H1 (cell line): ENCODE data around the gene LUZP1. TPM values are rescaled to one million over a fixed set of nuclear protein-coding genes. Genes with fewer than 3 reads are reported as not detected.

Experiments used
- CTCF ChIA-PET: fragments of 300-600 bp; sonication (Branson Sonifier 250); formaldehyde crosslinking; loops from one replicate; lab custom pipeline; 2021; ENCODE audit not compliant: partially characterized antibody; lab: Charles Lee
- POLR2A ChIA-PET: fragments of 300-600 bp; sonication (Branson Sonifier 250); formaldehyde crosslinking; loops from one replicate; lab custom pipeline; 2021; ENCODE audit warnings: inconsistent platforms; ENCODE audit not compliant: partially characterized antibody; lab: Charles Lee
- DNase-seq, 2 experiments: peaks; one replicate each; pipeline versions ENCODE4 v3.0.0 to v3.0.0-alpha.2; 2010 to 2022; ENCODE audit warnings: low spot score in 2 of 2, low read depth in 1 of 2, mixed read lengths in 1 of 2
- FAIRE-seq: peaks from 2 replicates; lab custom pipeline; 2011; peaks lifted over from hg19 to GRCh38; lab: Jason Lieb, UNC
- H2AFZ ChIP-seq: 2 replicates; pipeline ENCODE4 v1.8.1; 2012; ENCODE audit warnings: low read length, inconsistent platforms
- H2AK5ac ChIP-seq: 2 replicates; pipeline ENCODE4 v1.6.1; 2013; ENCODE audit warnings: low read depth, low read length
- H2BK120ac ChIP-seq: replicated peaks from 2 replicates; pipeline ENCODE3; 2013; ENCODE audit warnings: low read depth, low read length, inconsistent platforms
- H2BK12ac ChIP-seq: 2 replicates; pipeline ENCODE4 v1.6.1; 2013; ENCODE audit warnings: low read depth, low read length
- H2BK15ac ChIP-seq: 2 replicates; pipeline ENCODE4 v1.6.1; 2013; ENCODE audit warnings: low read length
- H2BK20ac ChIP-seq: 2 replicates; pipeline ENCODE4 v1.6.1; 2013; ENCODE audit warnings: low read length
- H2BK5ac ChIP-seq: 2 replicates; pipeline ENCODE4 v1.6.1; 2013; ENCODE audit warnings: low read depth, low read length
- H3K14ac ChIP-seq: 2 replicates; pipeline ENCODE4 v1.6.1; 2013; ENCODE audit warnings: inconsistent platforms; ENCODE audit not compliant: insufficient read length
- H3K18ac ChIP-seq: 2 replicates; pipeline ENCODE4 v1.6.1; 2013; ENCODE audit warnings: low read length; ENCODE audit errors: extremely low read depth
- H3K23ac ChIP-seq: 2 replicates; pipeline ENCODE4 v1.6.1; 2013; ENCODE audit warnings: inconsistent platforms; ENCODE audit not compliant: insufficient read length
- H3K23me2 ChIP-seq: 2 replicates; pipeline ENCODE4 v1.6.1; 2013; ENCODE audit warnings: low read depth, low read length
- H3K27ac ChIP-seq: 2 replicates; pipeline ENCODE4 v1.6.1; 2011; ENCODE audit warnings: low read depth, low read length, inconsistent platforms
- H3K27me3 ChIP-seq, 4 experiments: replicated peaks in 1 of 4; 1 replicate in 1 of 4; 2 replicates in 3 of 4; pipeline versions ENCODE4 v1.6.1 to v1.8.1; 2011 to 2013; ENCODE audit warnings: low read length in 3 of 4, mild to moderate bottlenecking in 3 of 4, inconsistent platforms in 2 of 4, mixed read lengths in 2 of 4, moderate library complexity in 1 of 4; ENCODE audit not compliant: control insufficient read depth in 3 of 4, insufficient read depth in 3 of 4; ENCODE audit errors: extremely low read depth in 1 of 4
- H3K36me3 ChIP-seq, 4 experiments: 2 replicates each; pipeline versions ENCODE4 v1.6.1 to v1.8.1; 2011 to 2013; ENCODE audit warnings: mild to moderate bottlenecking in 4 of 4, low read length in 3 of 4, moderate library complexity in 2 of 4, control low read depth in 1 of 4, inconsistent platforms in 1 of 4; ENCODE audit not compliant: insufficient read depth in 4 of 4, control insufficient read depth in 2 of 4
- H3K4ac ChIP-seq: replicated peaks from 2 replicates; pipeline ENCODE3; 2013; ENCODE audit warnings: low read length, low read depth, mixed read lengths, inconsistent platforms; ENCODE audit not compliant: insufficient read length
- H3K4me1 ChIP-seq, 4 experiments: replicated peaks in 1 of 4; 1 replicate in 1 of 4; 2 replicates in 3 of 4; pipeline versions ENCODE4 v1.6.1 to v1.8.1; 2011 to 2013; ENCODE audit warnings: low read length in 3 of 4, inconsistent platforms in 2 of 4, mixed read lengths in 1 of 4; ENCODE audit not compliant: insufficient read depth in 4 of 4, control insufficient read depth in 3 of 4
- H3K4me2 ChIP-seq, 2 experiments: 2 replicates each; pipeline versions ENCODE4 v1.6.1 to v1.8.1; 2011 to 2013; ENCODE audit warnings: low read depth in 2 of 2, low read length in 2 of 2, control low read depth in 1 of 2, inconsistent platforms in 1 of 2, mild to moderate bottlenecking in 1 of 2; ENCODE audit not compliant: insufficient read depth in 1 of 2
- H3K4me3 ChIP-seq, 4 experiments: fragments of 200-600, 300-600 bp in 1 of 4; sonication (generic), shearing (Covaris generic), sonication (Bioruptor Twin) in 1 of 4; 2 replicates each; pipeline versions ENCODE4 v1.5.1 to v1.8.1; 2011 to 2016; ENCODE audit warnings: low read length in 4 of 4, low read depth in 3 of 4, control low read depth in 2 of 4, inconsistent platforms in 2 of 4, mild to moderate bottlenecking in 2 of 4, mixed read lengths in 1 of 4, moderate library complexity in 1 of 4; ENCODE audit not compliant: insufficient read depth in 2 of 4; ENCODE audit errors: extremely low read depth in 1 of 4
- H3K56ac ChIP-seq: replicated peaks from 2 replicates; pipeline ENCODE3; 2013; ENCODE audit warnings: low read depth, mild to moderate bottlenecking, mixed read lengths, low read length, inconsistent platforms; ENCODE audit not compliant: insufficient read length
- H3K79me1 ChIP-seq: 2 replicates; pipeline ENCODE4 v1.6.1; 2013; ENCODE audit warnings: low read depth, low read length, control low read depth
- H3K79me2 ChIP-seq, 2 experiments: 2 replicates each; pipeline versions ENCODE4 v1.6.1 to v1.8.1; 2012 to 2013; ENCODE audit warnings: low read length in 2 of 2, mild to moderate bottlenecking in 2 of 2, inconsistent platforms in 1 of 2; ENCODE audit not compliant: insufficient read depth in 2 of 2, control insufficient read depth in 1 of 2
- H3K9ac ChIP-seq, 4 experiments: replicated peaks in 1 of 4; 1 replicate in 1 of 4; 2 replicates in 3 of 4; pipeline versions ENCODE4 v1.6.1 to v1.8.1; 2011 to 2013; ENCODE audit warnings: low read depth in 3 of 4, low read length in 3 of 4, control low read depth in 2 of 4, mild to moderate bottlenecking in 2 of 4, moderate library complexity in 2 of 4, inconsistent platforms in 1 of 4; ENCODE audit errors: extremely low read depth in 1 of 4
- H3K9me3 ChIP-seq, 2 experiments: 2 replicates each; pipeline versions ENCODE4 v1.6.1 to v1.8.1; 2012 to 2013; ENCODE audit warnings: mild to moderate bottlenecking in 2 of 2, moderate library complexity in 2 of 2, control low read depth in 1 of 2, inconsistent platforms in 1 of 2, low read depth in 1 of 2, low read length in 1 of 2, mixed read lengths in 1 of 2; ENCODE audit not compliant: insufficient read depth in 2 of 2
- H4K20me1 ChIP-seq, 2 experiments: replicated peaks in 1 of 2; 2 replicates each; pipeline versions ENCODE3 to v1.8.1; 2011 to 2013; ENCODE audit warnings: inconsistent platforms in 2 of 2, low read length in 2 of 2, mild to moderate bottlenecking in 1 of 2; ENCODE audit not compliant: insufficient read depth in 2 of 2, control insufficient read depth in 1 of 2
- H4K5ac ChIP-seq: 2 replicates; pipeline ENCODE4 v1.6.1; 2013; ENCODE audit warnings: low read length, low read depth, mixed read lengths, inconsistent platforms; ENCODE audit not compliant: insufficient read length
- H4K8ac ChIP-seq: 2 replicates; pipeline ENCODE4 v1.8.0; 2013; ENCODE audit warnings: mild to moderate bottlenecking, moderate library complexity, low read length, inconsistent platforms; ENCODE audit not compliant: insufficient read depth; ENCODE audit errors: extremely low read depth
- H4K91ac ChIP-seq: replicated peaks from 2 replicates; pipeline ENCODE3; 2013; ENCODE audit warnings: low read length, mixed read lengths, inconsistent platforms; ENCODE audit not compliant: insufficient read length
- CREB1 ChIP-seq: IDR thresholded peaks from 2 replicates; pipeline ENCODE4 v1.6.1; 2012; ENCODE audit warnings: inconsistent platforms
- EP300 ChIP-seq, 2 experiments: IDR thresholded peaks; 1 replicate in 1 of 2; 2 replicates in 1 of 2; pipeline ENCODE4 v1.6.1; 2011 to 2012; ENCODE audit warnings: low read depth in 2 of 2, low read length in 2 of 2, mild to moderate bottlenecking in 2 of 2, borderline replicate concordance in 1 of 2, inconsistent platforms in 1 of 2, moderate library complexity in 1 of 2
- NANOG ChIP-seq: IDR thresholded peaks from 2 replicates; pipeline ENCODE4 v1.6.1; 2011; ENCODE audit warnings: low read length, low read depth, mild to moderate bottlenecking, inconsistent platforms; ENCODE audit not compliant: insufficient read depth, poor library complexity, severe bottlenecking
- RAD21 ChIP-seq, 2 experiments: IDR thresholded peaks in 1 of 2; conservative IDR thresholded peaks in 1 of 2; 2 replicates each; pipeline ENCODE4 v1.6.1; 2011; ENCODE audit warnings: low read depth in 2 of 2, low read length in 2 of 2, improper control_type of control experiment in 1 of 2, inconsistent platforms in 1 of 2, mild to moderate bottlenecking in 1 of 2, moderate library complexity in 1 of 2
- WGBS, 2 experiments: shearing (Covaris generic) in 1 of 2; methylation state at CpG; one replicate each; pipeline versions ENCODE4 v1.1.6 to v1.1.7; 2013 to 2015; ENCODE audit warnings: low lambda C conversion rate in 2 of 2, mixed read lengths in 2 of 2, inconsistent platforms in 1 of 2, low coverage in 1 of 2, missing lambda C conversion rate in 1 of 2; ENCODE audit not compliant: insufficient replicate concordance in 2 of 2, insufficient coverage in 1 of 2, insufficient read length in 1 of 2; ENCODE audit errors: extremely low coverage in 1 of 2, missing lambda C conversion rate in 1 of 2; 5-methylcytosine and 5-hydroxymethylcytosine counted together
- polyA plus RNA-seq, 7 experiments: library from polyadenylated mRNA; depleted of rRNA in 3 of 7; stranded (reverse) in 5 of 7; unstranded in 2 of 7; fragments of >200 nt in 5 of 7; fragments of 200-250 nt in 2 of 7; gene quantifications; 1 replicate in 5 of 7; 2 replicates in 1 of 7; 4 replicates in 1 of 7; pipeline versions ENCODE4 v1.2.1 to v1.2.3, GENCODE V29; 2011 to 2013; ENCODE audit warnings: missing spikeins in 2 of 7, mixed read lengths in 2 of 7
- total RNA-seq: library from RNA; stranded (reverse); fragmentation: NEBNext Ultra II Directional; extraction: Animal tissue kit (Norgen Biotek cat#: 25700); gene quantifications from 2 replicates; pipeline ENCODE4 v1.2.1, GENCODE V29; 2021

Gene LUZP1
- total and polyA plus RNA-seq, 2 of the 8 experiments (the other 6 are each of a cell fraction or from before 2014, with no cell fraction given), result 14.0 to 60.5 TPM

DNA sequence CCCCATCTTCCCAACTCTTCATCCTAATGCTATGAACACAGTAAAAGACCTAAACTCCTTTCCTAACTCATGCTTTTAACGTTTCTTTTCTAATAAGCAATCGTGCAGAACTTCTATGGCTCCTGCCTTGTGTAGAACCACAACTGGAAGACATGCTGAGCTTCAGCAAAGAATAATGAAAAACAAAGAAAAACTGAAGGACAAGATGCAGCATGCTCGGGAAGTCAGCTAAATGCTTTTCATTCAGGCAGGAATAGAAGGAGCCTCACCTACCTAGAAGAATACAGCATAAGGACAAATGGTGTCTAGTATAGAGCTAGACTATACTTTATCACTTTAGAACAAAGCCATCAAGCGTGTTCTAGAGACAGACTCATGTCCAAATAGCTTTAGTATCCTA lies 45.9 kb downstream of the LUZP1 start:
- CTCF ChIA-PET, result interaction anchor here (1.1 to 2.3 kb wide), 2 partner anchors 56 to 62 kb away, joined by 4 to 11 read pairs; no protein-coding TSS in a partner anchor
- Histone ChIP-seq H3K27me3 (no peaks in the 10 kb centered on the region), H4K20me1 (peaks cover 0 to 4% of the 10 kb centered on the region in 2 experiments), H3K4me2 (peak overlapping the region in 1 of 2 experiments; percentile 26; a peak in 1 of 4 replicates), H2BK120ac (no peak overlapping the region), H3K18ac (no peak overlapping the region), H3K23me2 (no peaks in the 10 kb centered on the region), H3K14ac (no peak overlapping the region), H3K9me3 (no peaks in the 10 kb centered on the region), H2BK15ac (no peak overlapping the region), H3K4me3 (no peak overlapping the region), H4K91ac (no peak overlapping the region), H2BK20ac (no peak overlapping the region), H3K36me3 (no peaks in the 10 kb centered on the region), H3K9ac (no peak overlapping the region), H3K4ac (no peak overlapping the region), H4K5ac (no peak overlapping the region), H2AK5ac (no peak overlapping the region), H3K23ac (no peak overlapping the region), H2BK5ac (no peak overlapping the region), H2AFZ (no peak overlapping the region), H2BK12ac (no peak overlapping the region), H3K56ac (no peak overlapping the region), H3K27ac (no peak overlapping the region), H3K79me1 (peaks cover 9% of the 10 kb centered on the region), H4K8ac (no peak overlapping the region), H3K79me2 (peaks cover 0 to 88% of the 10 kb centered on the region in 2 experiments; a peak in 3 of 4 replicates)
- WGBS, 2 experiments, result 83% methylated on average over 4 of the region's 4 CpGs; no CpG with 5 or more reads in 1 of the 2 experiments
- POLR2A ChIA-PET, result interaction anchor here (0.9 to 1.4 kb wide), 2 partner anchors 11 to 45 kb away, joined by 3 to 4 read pairs; no protein-coding TSS in a partner anchor
- DNase-seq, result no peak
- TF ChIP-seq NANOG (no peak), EP300 (IDR thresholded peaks at IDR 0.05; ENCODE audit: borderline replicate concordance in 1 of 2, low read depth in 2 of 2, low read length in 2 of 2) (no peak), CREB1 (no peak), RAD21 (IDR thresholded peaks at IDR 0.05 in 1 of 2, conservative IDR thresholded peaks at IDR 0.05 in 1 of 2; ENCODE audit: low read depth in 2 of 2, low read length in 2 of 2) (no peak)
- TF ChIP-seq, all 59 proteins: peak for 0
- peaks cover 0 to 6% (median 0%) of the 10 kb centered on the region in 4 experiments; a peak in 4 of 7 replicates for H3K4me1 ChIP-seq
- no peak for FAIRE-seq
